Activated CD4-positive, alpha-beta T cell treated with anti-CD3 and anti-CD28 coated beads, Interleukin-2, amount 10 ng/mL, durations not matched to agents 24 days and 14 days (primary cell): Measurements from ENCODE around the gene MIA3. TPM values are rescaled to one million over a fixed set of nuclear protein-coding genes. Genes with fewer than 3 reads are reported as not detected.
A peak's percentile ranks its signal among the peaks of the same experiment; 100 is the strongest.
"Not testable (repeated sequence)": the region's sequence is repeated elsewhere in the genome, so short reads cannot be mapped to it uniquely, and the experiment has no call there.

Source experiments
- DNase-seq: peaks from one replicate; pipeline ENCODE4 v3.0.0; 2022
- H3K27ac Mint-ChIP-seq: one replicate; pipeline ENCODE4 v1.8.0; 2022; ENCODE audit warnings: mild to moderate bottlenecking, mixed read lengths
- H3K27me3 Mint-ChIP-seq: one replicate; pipeline ENCODE4 v1.8.0; 2022; ENCODE audit warnings: mixed read lengths
- H3K36me3 Mint-ChIP-seq: one replicate; pipeline ENCODE4 v1.8.0; 2022; ENCODE audit warnings: low read depth, mild to moderate bottlenecking, mixed read lengths
- H3K4me1 Mint-ChIP-seq: one replicate; pipeline ENCODE4 v1.8.0; 2021; ENCODE audit warnings: mixed read lengths
- H3K4me3 Mint-ChIP-seq: one replicate; pipeline ENCODE4 v1.8.0; 2022; ENCODE audit warnings: mild to moderate bottlenecking, moderate library complexity, mixed read lengths
- H3K9me3 Mint-ChIP-seq: one replicate; pipeline ENCODE4 v1.8.0; 2021; ENCODE audit warnings: mixed read lengths
- intact Hi-C: fragments of 100-400 bp; cut with micrococcal nuclease; formaldehyde crosslinking; loops from one replicate; pipeline ENCODE4 v1.15.1; 2023
- total RNA-seq: library from RNA; stranded (reverse); gene quantifications from 2 replicates; pipeline ENCODE4 v1.2.3, GENCODE V29; 2022

Gene MIA3
- total RNA-seq, 1 donor from 2014 or later: 44.2 TPM

DNA sequence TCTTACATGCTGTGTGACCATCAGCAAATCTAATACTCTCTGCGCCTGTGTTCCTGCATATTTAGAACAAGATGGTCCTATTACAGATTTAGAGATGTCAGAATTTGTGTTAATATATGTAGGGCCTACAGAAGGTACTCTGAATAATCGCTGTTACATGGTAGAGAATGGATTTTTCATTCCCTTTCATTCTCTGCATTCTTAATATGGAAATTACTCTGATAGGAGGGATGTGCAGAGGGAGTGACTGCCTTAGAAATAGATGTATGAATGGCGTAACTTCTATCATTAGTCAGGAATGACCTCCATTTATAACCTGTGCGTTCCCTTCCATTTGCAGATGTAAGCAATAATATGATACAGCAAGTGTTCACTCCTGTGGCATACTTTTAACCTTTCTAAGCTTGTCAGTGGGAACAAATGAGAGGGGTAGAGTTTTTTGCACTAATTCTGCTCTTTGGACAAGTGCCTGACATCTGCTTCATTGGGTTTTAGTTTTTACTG is 45.6 kb downstream of the MIA3 start:
- no peaks in the 10 kb centered on the region for H3K27me3 Mint-ChIP-seq
- peaks cover 10% of the 10 kb centered on the region for H3K4me1 Mint-ChIP-seq
- H3K9me3 Mint-ChIP-seq: no peaks in the 10 kb centered on the region
- DNase-seq: no peak
- no peak overlapping the region for H3K27ac Mint-ChIP-seq
- peaks cover 68% of the 10 kb centered on the region for H3K36me3 Mint-ChIP-seq
- H3K4me3 Mint-ChIP-seq: no peak overlapping the region
- intact Hi-C loops: no loop called here

DNA sequence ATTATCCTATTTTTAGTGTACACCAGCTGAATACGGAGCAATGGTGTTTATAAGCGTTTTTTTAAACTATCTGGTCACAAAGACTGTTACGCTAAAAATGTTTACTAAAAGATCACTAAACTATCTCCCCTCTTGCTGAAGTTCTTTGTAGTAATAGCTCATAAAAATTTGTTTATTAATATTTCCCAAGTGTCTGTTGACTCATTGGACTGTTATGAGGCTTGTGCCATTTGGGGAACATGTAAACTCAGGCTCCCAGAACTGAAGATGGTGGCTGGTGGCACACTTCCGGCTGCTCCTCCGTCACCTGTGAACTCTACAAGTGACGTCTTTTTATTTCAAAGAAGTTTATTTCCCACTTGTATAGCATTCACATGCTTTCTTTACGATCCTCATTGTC is 48.1 kb downstream of the MIA3 start:
- Mint-ChIP-seq H3K36me3 (peaks cover 62% of the 10 kb centered on the region), H3K27ac (no peak overlapping the region), H3K9me3 (no peaks in the 10 kb centered on the region), H3K4me3 (no peak overlapping the region), H3K4me1 (peaks cover 15% of the 10 kb centered on the region), H3K27me3 (no peaks in the 10 kb centered on the region)
- intact Hi-C loops: no loop called here
- no peak for DNase-seq

DNA sequence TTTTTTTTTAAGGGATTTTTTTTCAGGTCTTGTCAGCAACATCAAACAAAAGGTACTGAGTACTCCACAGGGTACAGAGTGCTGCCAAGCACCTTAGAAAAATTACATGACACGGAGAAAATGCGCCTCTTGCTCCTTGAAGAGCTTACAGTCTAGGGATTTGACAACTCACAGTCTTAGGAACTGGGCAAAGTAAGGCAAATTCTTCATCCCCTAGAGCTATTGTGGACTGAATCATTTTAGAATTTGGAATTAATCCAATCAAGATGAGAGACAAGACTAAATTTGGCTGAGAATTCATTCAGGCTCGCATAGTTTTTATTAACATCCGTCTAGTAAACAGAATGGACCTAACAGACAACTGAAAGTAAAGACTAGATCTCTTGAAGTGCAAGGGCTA is 50.3 kb downstream of the MIA3 start:
- DNase-seq, H3K27ac Mint-ChIP-seq, H3K27me3 Mint-ChIP-seq, H3K4me3 Mint-ChIP-seq, H3K9me3 Mint-ChIP-seq, intact Hi-C loops: not testable (repeated sequence)
- Mint-ChIP-seq H3K4me1 (peaks cover 10% of the 10 kb centered on the region), H3K36me3 (peaks cover 59% of the 10 kb centered on the region)

DNA sequence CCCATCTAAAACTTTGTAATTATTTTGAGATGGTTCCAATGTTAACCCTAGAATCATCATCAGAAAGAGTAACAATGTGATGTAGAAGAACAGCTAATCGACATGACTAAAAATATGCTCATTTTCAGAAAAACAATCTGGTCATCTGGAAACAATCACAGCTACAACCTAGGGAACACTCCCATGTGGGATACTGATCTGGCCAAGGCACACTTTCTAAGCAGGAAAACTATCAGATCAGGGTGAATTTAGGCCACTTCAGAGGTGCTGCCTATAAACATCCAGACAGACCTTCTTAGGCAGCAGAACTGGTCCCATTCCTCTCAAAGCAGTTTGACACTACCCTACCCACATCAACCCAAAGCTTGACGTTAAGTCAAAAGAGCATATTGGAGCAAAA is 51.2 kb downstream of the MIA3 start:
- peaks cover 10% of the 10 kb centered on the region for H3K4me1 Mint-ChIP-seq
- H3K9me3 Mint-ChIP-seq, H3K27me3 Mint-ChIP-seq, DNase-seq, H3K27ac Mint-ChIP-seq, intact Hi-C loops, H3K4me3 Mint-ChIP-seq: not testable (repeated sequence)
- H3K36me3 Mint-ChIP-seq: peaks cover 54% of the 10 kb centered on the region

DNA sequence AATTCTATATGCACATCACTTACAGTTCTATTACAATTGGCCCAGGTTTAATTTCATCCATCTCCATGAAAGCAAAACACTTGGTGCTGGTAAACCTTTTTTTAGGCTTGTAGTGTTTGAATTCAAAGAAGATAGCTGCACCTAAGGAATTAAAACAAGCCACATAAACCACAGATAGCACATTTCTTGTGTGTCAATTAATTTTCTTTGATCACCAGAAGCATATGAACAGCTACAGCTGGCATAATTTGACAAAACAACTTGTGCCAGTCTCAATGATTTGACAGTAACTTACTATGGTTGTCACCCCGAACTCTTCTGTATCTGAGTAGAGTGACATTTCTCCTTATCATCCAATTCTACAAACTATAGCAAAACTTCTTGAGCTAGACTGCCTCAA is 52.2 kb downstream of the MIA3 start:
- intact Hi-C loops: no loop called here
- Mint-ChIP-seq H3K27ac (no peak overlapping the region), H3K36me3 (peaks cover 54% of the 10 kb centered on the region), H3K27me3 (no peaks in the 10 kb centered on the region), H3K4me3 (no peak overlapping the region), H3K4me1 (peaks cover 9% of the 10 kb centered on the region), H3K9me3 (no peaks in the 10 kb centered on the region)
- DNase-seq: no peak

- Mint-ChIP-seq H3K4me1 (no peaks in the 10 kb centered on the region), H3K4me3 (no peak overlapping the region), H3K9me3 (no peaks in the 10 kb centered on the region), H3K27me3 (no peaks in the 10 kb centered on the region), H3K27ac (no peak overlapping the region), H3K36me3 (peaks cover 16% of the 10 kb centered on the region)
- no peak for DNase-seq
- intact Hi-C loops: no loop called here
These were observed 62.2 kb downstream of the MIA3 start for GRCh38 chr1:222680080-222680479.

DNA sequence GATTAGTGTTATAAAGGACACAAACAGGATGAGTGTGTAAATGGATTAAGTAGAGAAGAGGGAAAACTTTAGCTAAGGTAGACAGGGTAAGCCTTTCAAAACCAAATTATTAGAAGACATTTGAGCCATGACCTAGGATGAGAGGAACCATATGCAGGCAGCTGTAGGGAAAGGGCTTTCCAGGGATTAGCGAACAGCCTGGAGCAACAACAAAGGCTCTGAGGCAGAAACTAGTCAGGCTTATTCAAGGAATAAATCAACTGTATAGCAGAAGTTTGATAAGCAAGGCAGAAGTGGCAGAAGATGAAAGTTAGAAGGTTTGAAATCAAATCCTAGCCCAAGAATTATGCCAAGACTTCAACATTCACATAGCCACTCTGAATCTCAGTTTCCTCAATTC is 73.1 kb downstream of the MIA3 start:
- Mint-ChIP-seq H3K36me3 (peaks cover 15% of the 10 kb centered on the region), H3K9me3 (no peaks in the 10 kb centered on the region), H3K4me1 (peaks cover 8% of the 10 kb centered on the region), H3K27ac (no peak overlapping the region), H3K27me3 (no peaks in the 10 kb centered on the region), H3K4me3 (no peak overlapping the region)
- intact Hi-C loops: no loop called here
- DNase-seq: no peak

DNA sequence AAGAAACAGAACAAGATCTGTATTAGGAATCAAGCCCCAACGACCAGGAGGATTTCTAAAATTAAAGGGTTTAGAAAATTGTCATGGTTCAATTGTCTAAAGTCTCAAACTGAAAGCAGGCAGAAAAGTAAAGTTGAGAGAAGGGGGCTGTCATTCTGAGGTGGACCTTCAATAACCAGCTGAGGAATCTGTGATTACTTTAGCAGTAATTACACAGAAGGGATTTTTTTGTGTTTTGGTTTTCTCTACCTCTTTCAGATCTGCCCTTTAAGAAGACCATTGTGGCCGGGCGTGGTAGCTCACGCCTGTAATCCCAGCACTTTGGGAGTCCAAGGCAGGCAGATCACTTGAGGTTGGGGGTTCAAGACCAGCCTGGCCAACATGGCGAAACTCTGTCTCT is 77.0 kb downstream of the MIA3 start:
- no peaks in the 10 kb centered on the region for H3K9me3 Mint-ChIP-seq
- H3K36me3 Mint-ChIP-seq: peaks cover 15% of the 10 kb centered on the region
- H3K27me3 Mint-ChIP-seq: no peaks in the 10 kb centered on the region
- peaks cover 8% of the 10 kb centered on the region for H3K4me1 Mint-ChIP-seq
- no peak for DNase-seq
- intact Hi-C loops: no loop called here
- H3K27ac Mint-ChIP-seq: no peak overlapping the region
- H3K4me3 Mint-ChIP-seq: no peak overlapping the region

GRCh38 chr1:222696741-222697140 is 78.8 kb downstream of the MIA3 start:
- Mint-ChIP-seq H3K4me1 (peaks cover 4% of the 10 kb centered on the region), H3K27me3 (no peaks in the 10 kb centered on the region), H3K27ac (no peak overlapping the region), H3K9me3 (no peaks in the 10 kb centered on the region), H3K36me3 (peaks cover 16% of the 10 kb centered on the region), H3K4me3 (no peak overlapping the region)
- intact Hi-C loops: no loop called here
- no peak for DNase-seq

DNA sequence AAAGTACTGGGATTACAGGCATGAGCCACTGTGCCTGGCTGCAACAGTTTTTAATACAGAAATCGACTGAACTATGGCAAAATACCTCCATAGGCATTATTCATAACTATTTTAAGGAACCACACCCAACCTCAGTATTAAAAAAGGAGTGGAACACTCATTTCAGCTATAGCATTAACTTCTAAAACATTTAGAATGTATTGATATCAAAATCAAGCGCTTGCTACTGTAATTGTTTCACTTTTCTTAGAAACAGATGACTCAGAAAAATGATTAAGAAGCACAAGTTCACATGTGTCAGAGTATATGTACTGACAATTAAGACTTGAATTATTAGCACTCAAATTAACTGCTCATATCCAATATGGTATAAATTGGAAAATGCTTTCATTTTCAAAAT is 79.3 kb downstream of the MIA3 start:
- Mint-ChIP-seq H3K4me3 (no peak overlapping the region), H3K36me3 (peaks cover 17% of the 10 kb centered on the region), H3K27ac (no peak overlapping the region), H3K9me3 (no peaks in the 10 kb centered on the region), H3K27me3 (no peaks in the 10 kb centered on the region), H3K4me1 (peaks cover 4% of the 10 kb centered on the region)
- no peak for DNase-seq
- intact Hi-C loops: no loop called here

- H3K27me3 Mint-ChIP-seq: no peaks in the 10 kb centered on the region
- DNase-seq: no peak
- H3K36me3 Mint-ChIP-seq: peaks cover 22% of the 10 kb centered on the region
- no peaks in the 10 kb centered on the region for H3K9me3 Mint-ChIP-seq
- no peak overlapping the region for H3K27ac Mint-ChIP-seq
- intact Hi-C loops: no loop called here
- no peak overlapping the region for H3K4me3 Mint-ChIP-seq
- peaks cover 4% of the 10 kb centered on the region for H3K4me1 Mint-ChIP-seq
These were observed 79.9 kb downstream of the MIA3 start for GRCh38 chr1:222697826-222698225.

DNA sequence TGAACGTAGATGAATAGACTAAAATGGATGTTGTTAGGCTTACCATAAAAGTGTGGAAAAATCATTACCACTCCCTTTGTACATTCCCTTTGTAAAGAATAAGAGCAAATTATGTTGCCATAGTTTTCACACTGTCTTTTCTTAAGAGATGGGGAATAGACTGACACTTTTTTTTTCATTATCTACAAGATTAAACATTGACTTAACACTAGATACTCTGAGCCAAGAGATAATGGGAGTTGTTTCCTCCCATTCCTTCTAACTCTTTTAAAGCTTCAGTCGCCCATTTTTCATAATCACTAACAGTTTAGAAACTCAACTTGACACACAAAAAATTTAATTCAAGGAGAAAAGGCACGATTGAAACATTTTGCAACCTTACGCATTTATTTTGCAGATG is 84.3 kb downstream of the MIA3 start:
- Mint-ChIP-seq H3K4me3 (no peak overlapping the region), H3K27me3 (no peaks in the 10 kb centered on the region), H3K9me3 (peaks cover 7% of the 10 kb centered on the region), H3K27ac (no peak overlapping the region), H3K36me3 (peaks cover 44% of the 10 kb centered on the region), H3K4me1 (peaks cover 17% of the 10 kb centered on the region)
- DNase-seq: no peak
- intact Hi-C loops: no loop called here

DNA sequence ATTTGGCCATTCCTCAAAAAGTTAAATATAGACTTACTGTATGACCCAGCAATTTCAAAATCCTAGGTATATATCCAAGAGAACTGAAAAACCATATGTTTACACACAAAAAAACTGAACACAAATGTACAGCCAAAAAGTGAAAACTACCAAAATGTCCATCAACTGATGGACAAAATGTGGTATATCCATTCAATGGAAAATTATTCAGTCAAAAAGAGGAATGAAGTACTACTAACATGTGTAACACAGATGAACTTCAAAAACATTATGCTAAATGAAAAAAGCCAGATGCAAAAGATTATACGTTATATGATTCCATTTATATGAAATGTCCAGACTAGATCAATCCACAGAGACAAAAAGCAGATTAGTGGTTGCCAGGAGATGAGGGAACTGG is 86.4 kb downstream of the MIA3 start:
- Mint-ChIP-seq H3K27me3 (no peaks in the 10 kb centered on the region), H3K4me1 (peaks cover 27% of the 10 kb centered on the region), H3K36me3 (peaks cover 42% of the 10 kb centered on the region), H3K9me3 (peaks cover 7% of the 10 kb centered on the region), H3K27ac (no peak overlapping the region), H3K4me3 (no peak overlapping the region)
- no peak for DNase-seq
- intact Hi-C loops: no loop called here

GRCh38 chr1:222706815-222707214 is 88.9 kb downstream of the MIA3 start:
- Mint-ChIP-seq H3K36me3 (peaks cover 43% of the 10 kb centered on the region), H3K27me3 (no peaks in the 10 kb centered on the region), H3K9me3 (peaks cover 7% of the 10 kb centered on the region), H3K27ac (no peak overlapping the region), H3K4me3 (no peak overlapping the region), H3K4me1 (peaks cover 45% of the 10 kb centered on the region)
- no peak for DNase-seq
- intact Hi-C loops: no loop called here

DNA sequence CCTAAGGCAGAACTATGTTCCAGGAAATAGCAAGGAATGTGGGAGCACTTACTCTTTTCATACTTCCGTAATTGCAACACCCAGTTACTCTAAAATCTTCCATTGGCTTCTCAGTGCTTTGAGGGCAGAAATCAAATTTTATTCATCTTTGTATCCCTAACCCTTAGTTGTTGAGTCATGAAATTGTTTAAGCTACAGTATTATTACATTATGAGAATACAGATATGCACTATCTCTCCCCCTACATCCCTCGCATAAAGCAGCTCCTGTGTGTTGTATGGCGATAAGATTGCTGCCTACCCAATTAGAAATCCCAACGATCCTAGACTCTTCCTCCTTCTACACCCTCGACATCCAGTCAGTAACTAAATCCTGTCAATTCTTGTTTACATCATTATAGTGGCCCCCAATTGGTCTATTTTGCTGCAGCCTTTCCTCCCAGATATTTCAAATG is 91.8 kb downstream of the MIA3 start:
- peak overlapping the region; percentile 99 for H3K4me3 Mint-ChIP-seq
- H3K36me3 Mint-ChIP-seq: peaks cover 31% of the 10 kb centered on the region
- peaks cover 41% of the 10 kb centered on the region for H3K4me1 Mint-ChIP-seq
- DNase-seq: no peak
- H3K27me3 Mint-ChIP-seq: no peaks in the 10 kb centered on the region
- intact Hi-C loops: loop anchor here (5.0 to 10.0 kb wide), 4 partner anchors 188 to 1138 kb away; partner anchors contain the start of genes CAPN2 and TP53BP2
- no peaks in the 10 kb centered on the region for H3K9me3 Mint-ChIP-seq
- no peak overlapping the region for H3K27ac Mint-ChIP-seq
